BE2C (cell line): ENCODE data around the gene NALCN.

Experiments used
- DNase-seq: peaks from one replicate; pipeline ENCODE4 v3.0.0-alpha.2; 2020
- H3K27me3 ChIP-seq: fragments of 250-450 bp; sonication (Bioruptor Pico); 2 replicates; pipeline ENCODE4 v1.5.1; 2020; ENCODE audit warnings: mild to moderate bottlenecking
- H3K36me3 ChIP-seq: fragments of 250-450 bp; sonication (Bioruptor Pico); 2 replicates; pipeline ENCODE4 v1.5.1; 2020; ENCODE audit warnings: mild to moderate bottlenecking
- H3K4me1 ChIP-seq: fragments of 250-450 bp; sonication (Bioruptor Pico); 2 replicates; pipeline ENCODE4 v1.5.1; 2020
- H3K4me3 ChIP-seq: 2 replicates; pipeline ENCODE4 v1.5.1; 2011; ENCODE audit warnings: low read depth, low read length
- H3K9me3 ChIP-seq: fragments of 250-450 bp; sonication (Bioruptor Pico); 2 replicates; pipeline ENCODE4 v1.5.1; 2020
- CTCF ChIP-seq: IDR thresholded peaks from 2 replicates; pipeline ENCODE4 v1.5.1; 2012; ENCODE audit warnings: mild to moderate bottlenecking, low read depth, low read length

Gene NALCN

GRCh38 chr13:101423872-101424271 is 7.6 kb upstream of the NALCN start:
- peaks cover 2% of the 10 kb centered on the region; the same call in 1 of the 2 replicates for H3K27me3 ChIP-seq
- no peak for TF ChIP-seq CTCF
- no peaks in the 10 kb centered on the region for H3K36me3 ChIP-seq
- no peaks in the 10 kb centered on the region; the same call in 1 of the 2 replicates for H3K9me3 ChIP-seq
- H3K4me1 ChIP-seq: no peaks in the 10 kb centered on the region
- no peak overlapping the region for H3K4me3 ChIP-seq
- no peak for DNase-seq

- no peak overlapping the region for H3K4me3 ChIP-seq
- H3K9me3 ChIP-seq: no peaks in the 10 kb centered on the region; the same call in 1 of the 2 replicates
- H3K4me1 ChIP-seq: peaks cover 5% of the 10 kb centered on the region
- H3K36me3 ChIP-seq: no peaks in the 10 kb centered on the region
- H3K27me3 ChIP-seq: peaks cover 46% of the 10 kb centered on the region
- DNase-seq: no peak
- no peak for TF ChIP-seq CTCF
Observed at GRCh38 chr13:101417501-101417900, 1.2 kb upstream of the NALCN start.

GRCh38 chr13:101417043-101417406 is 717 bp upstream of the NALCN start:
- no peak for TF ChIP-seq CTCF
- H3K36me3 ChIP-seq: no peaks in the 10 kb centered on the region
- H3K27me3 ChIP-seq: peaks cover 47% of the 10 kb centered on the region
- DNase-seq: peak; percentile 49
- peak overlapping the region; percentile 49; the same call in 1 of the 2 replicates for H3K4me3 ChIP-seq
- H3K9me3 ChIP-seq: no peaks in the 10 kb centered on the region; the same call in 1 of the 2 replicates
- H3K4me1 ChIP-seq: peaks cover 5% of the 10 kb centered on the region

- H3K27me3 ChIP-seq: peaks cover 53% of the 10 kb centered on the region
- peaks cover 5% of the 10 kb centered on the region for H3K4me1 ChIP-seq
- no peak for TF ChIP-seq CTCF
- no peaks in the 10 kb centered on the region; the same call in 1 of the 2 replicates for H3K9me3 ChIP-seq
- no peak for DNase-seq
- no peak overlapping the region for H3K4me3 ChIP-seq
- H3K36me3 ChIP-seq: no peaks in the 10 kb centered on the region
Observed at GRCh38 chr13:101415358-101416174, 742 bp downstream of the NALCN start.

GRCh38 chr13:101412076-101412475 is 4.2 kb downstream of the NALCN start:
- Histone ChIP-seq H3K4me1 (peaks cover 5% of the 10 kb centered on the region), H3K4me3 (no peak overlapping the region), H3K9me3 (no peaks in the 10 kb centered on the region; the same call in 1 of the 2 replicates), H3K27me3 (peaks cover 48% of the 10 kb centered on the region), H3K36me3 (no peaks in the 10 kb centered on the region)
- DNase-seq: no peak
- no peak for TF ChIP-seq CTCF

- Histone ChIP-seq H3K4me3 (no peak overlapping the region), H3K36me3 (no peaks in the 10 kb centered on the region), H3K9me3 (no peaks in the 10 kb centered on the region), H3K27me3 (peaks cover 25% of the 10 kb centered on the region), H3K4me1 (no peaks in the 10 kb centered on the region)
- no peak for DNase-seq
- no peak for TF ChIP-seq CTCF
Observed at GRCh38 chr13:101408992-101409656, 7.2 kb downstream of the NALCN start.
